Astrocyte of the spinal cord (primary cell): ENCODE measurements around the gene MGLL.

ENCODE experiments used
- DNase-seq: peaks from one replicate; pipeline ENCODE4 v3.0.0; 2011; ENCODE audit warnings: low read depth, low spot score
- H3K4me3 ChIP-seq: 2 replicates; pipeline ENCODE4 v1.5.1; 2011; ENCODE audit warnings: low read depth, mild to moderate bottlenecking, low read length, moderate library complexity
- in situ Hi-C: cut with HindIII; loops from 2 replicates; pipeline ENCODE4 v1.10.0; 2017; ENCODE audit warnings: low sequenced_read_pairs
- TF ChIP-seq, protein P1 (sequence below): IDR thresholded peaks from 2 replicates; pipeline ENCODE4 v1.5.1; 2012; ENCODE audit warnings: low read depth, mild to moderate bottlenecking, low read length, inconsistent platforms

The MGLL gene

DNA sequence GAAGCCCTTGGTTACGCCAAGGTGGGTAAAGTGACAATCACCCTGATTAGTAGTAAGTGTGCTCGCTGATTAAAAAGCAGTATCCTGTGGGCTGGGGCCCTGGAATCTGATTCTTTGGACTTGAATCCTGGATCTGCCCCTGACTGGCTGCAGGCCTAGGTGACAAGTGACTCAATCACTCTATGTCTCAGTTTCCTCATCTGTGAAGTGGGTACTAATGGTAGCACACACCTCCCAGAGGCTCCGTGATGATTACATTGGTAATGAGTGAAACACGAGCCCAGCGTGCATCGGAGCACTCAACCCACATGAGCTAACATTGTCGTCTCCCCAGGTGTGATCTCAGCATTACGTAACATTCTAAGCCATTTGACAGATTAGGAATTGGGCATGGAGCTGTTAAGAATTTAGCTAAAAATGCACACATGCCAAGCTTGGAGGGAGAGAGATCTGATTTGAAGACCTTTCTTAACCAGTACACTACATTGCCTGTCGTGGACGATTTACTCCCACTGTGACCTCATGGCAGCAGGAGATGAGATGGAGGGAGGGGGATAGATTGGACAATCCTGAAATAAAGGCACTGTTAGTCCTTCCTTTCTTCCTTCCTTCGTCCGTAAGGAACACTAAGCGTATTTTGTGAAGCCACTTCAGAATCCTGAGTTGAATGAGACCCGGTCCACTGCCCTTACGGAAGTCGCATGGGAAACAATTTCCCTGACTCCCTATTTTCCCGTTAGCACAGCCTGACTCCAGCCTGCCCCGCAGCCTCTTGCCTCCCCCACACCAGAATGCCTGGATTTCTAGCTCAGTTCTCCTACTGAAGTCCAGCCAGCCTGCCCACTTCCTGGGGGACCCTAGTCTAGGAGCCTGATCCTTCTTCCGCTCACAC lies 32.1 kb downstream of the MGLL start:
- DNase-seq = no peak
- TF ChIP-seq, protein P1, sequence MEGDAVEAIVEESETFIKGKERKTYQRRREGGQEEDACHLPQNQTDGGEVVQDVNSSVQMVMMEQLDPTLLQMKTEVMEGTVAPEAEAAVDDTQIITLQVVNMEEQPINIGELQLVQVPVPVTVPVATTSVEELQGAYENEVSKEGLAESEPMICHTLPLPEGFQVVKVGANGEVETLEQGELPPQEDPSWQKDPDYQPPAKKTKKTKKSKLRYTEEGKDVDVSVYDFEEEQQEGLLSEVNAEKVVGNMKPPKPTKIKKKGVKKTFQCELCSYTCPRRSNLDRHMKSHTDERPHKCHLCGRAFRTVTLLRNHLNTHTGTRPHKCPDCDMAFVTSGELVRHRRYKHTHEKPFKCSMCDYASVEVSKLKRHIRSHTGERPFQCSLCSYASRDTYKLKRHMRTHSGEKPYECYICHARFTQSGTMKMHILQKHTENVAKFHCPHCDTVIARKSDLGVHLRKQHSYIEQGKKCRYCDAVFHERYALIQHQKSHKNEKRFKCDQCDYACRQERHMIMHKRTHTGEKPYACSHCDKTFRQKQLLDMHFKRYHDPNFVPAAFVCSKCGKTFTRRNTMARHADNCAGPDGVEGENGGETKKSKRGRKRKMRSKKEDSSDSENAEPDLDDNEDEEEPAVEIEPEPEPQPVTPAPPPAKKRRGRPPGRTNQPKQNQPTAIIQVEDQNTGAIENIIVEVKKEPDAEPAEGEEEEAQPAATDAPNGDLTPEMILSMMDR = no peak
- in situ Hi-C loops = no loop called here

DNA sequence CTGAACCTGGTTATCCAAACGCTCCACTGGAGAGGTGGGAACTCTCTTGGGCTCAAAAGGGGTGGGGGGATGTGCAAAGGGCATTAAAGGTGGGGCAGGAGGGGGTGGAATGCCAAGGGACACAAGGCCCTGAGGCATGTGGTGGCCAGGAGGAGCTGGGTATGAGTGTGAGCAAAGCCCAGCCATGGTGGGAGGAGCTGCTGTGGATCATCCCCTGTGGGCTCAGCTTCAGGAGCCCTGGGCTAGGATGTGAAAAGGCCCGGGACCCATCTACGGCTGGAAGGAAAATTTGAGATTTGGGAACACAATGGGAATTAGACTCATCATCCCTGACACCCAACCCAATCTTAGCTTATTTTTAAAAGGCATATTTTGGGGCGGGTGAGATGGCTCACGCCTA lies 33.3 kb downstream of the MGLL start:
- in situ Hi-C loops = no loop called here
- no peak overlapping the region for H3K4me3 ChIP-seq
- TF ChIP-seq, protein P1 = no peak
- DNase-seq = no peak

More for the DNA sequence above, 32.1 kb downstream of the MGLL start:
- no peak overlapping the region for H3K4me3 ChIP-seq

DNA sequence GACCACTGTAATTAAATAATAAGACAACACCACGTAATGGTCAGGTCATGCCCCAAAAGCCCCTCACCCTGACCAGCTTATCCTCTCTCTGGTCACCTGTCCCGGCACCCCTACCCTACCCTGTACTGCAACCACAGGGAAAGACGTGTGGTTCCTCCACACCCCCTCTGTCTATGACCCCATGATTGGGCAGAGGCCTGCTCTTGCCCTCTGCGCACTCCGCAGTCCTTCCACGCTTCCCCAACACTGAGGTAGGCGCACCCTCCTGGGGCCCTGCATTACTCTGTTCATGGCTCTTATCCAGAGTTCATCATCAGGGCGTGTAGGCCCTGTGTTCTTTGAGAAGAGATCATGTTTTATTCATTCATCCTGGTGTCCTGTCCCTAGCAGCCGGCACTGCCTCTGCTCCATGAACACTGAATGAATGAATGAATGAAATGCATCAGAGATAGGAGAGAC lies 33.8 kb downstream of the MGLL start:
- DNase-seq = no peak
- TF ChIP-seq, protein P1 = no peak
- H3K4me3 ChIP-seq = no peak overlapping the region
- in situ Hi-C loops = no loop called here

DNA sequence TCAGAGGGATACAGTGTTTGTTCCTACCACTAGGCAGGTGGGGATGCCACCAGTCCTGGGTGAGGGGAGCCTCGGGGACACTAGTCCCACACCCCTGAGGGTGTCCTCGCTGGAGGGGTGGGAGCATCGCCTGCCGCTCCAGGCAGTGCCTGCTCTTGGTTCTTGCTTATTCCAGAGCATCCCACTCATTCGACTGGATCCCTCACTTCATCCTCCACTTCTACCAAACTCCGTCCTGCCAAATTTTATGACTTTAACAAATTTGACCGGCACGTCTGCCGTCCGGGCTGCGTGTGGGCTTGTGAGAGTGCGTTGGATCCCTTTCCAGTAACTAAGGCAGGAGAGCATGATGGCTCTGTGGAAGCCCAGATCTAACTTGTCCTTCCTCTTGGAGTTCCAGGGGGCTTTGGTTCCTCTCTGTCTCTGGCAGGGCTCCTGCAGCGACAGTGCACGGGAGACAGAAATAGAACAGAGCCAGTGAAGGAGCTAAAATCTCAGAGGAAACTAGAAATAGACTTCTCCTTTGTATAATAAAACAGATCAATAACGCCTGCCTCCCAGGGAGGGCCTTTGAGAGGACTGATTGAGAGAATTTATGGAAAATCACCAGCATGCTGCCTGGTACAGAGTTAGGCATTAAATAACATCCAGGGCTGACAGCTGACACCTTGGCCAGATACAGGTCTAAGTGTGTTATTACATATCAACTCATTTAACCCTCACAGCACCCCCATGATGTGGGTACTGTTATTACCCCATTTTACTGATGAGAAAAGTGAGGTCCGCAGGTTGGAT lies 34.5 kb downstream of the MGLL start:
- no peak for DNase-seq
- TF ChIP-seq, protein P1 = no peak
- in situ Hi-C loops = no loop called here
- H3K4me3 ChIP-seq = no peak overlapping the region

DNA sequence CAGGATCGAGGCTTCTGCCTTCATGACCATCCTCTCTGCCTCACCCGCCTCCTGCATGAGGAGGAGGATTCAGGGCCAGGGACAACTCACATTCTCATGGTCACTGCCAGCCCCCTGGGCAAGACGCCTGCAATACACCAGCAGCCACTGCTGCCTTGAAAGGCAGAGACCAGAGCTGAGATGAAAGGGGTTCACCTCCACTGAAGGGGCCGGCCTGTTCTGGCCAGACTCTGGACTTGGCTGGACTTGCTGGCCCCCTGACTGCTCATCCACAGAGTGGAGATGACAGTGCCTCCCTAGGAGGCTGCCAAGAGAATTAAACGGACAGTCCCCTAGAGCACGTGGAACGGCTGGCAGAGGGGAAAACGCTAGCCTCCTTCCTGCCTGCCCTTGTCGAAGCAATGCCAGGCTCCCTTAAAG lies 35.2 kb downstream of the MGLL start:
- no peak overlapping the region for H3K4me3 ChIP-seq
- TF ChIP-seq, protein P1 = no peak
- DNase-seq = no peak
- in situ Hi-C loops = no loop called here

DNA sequence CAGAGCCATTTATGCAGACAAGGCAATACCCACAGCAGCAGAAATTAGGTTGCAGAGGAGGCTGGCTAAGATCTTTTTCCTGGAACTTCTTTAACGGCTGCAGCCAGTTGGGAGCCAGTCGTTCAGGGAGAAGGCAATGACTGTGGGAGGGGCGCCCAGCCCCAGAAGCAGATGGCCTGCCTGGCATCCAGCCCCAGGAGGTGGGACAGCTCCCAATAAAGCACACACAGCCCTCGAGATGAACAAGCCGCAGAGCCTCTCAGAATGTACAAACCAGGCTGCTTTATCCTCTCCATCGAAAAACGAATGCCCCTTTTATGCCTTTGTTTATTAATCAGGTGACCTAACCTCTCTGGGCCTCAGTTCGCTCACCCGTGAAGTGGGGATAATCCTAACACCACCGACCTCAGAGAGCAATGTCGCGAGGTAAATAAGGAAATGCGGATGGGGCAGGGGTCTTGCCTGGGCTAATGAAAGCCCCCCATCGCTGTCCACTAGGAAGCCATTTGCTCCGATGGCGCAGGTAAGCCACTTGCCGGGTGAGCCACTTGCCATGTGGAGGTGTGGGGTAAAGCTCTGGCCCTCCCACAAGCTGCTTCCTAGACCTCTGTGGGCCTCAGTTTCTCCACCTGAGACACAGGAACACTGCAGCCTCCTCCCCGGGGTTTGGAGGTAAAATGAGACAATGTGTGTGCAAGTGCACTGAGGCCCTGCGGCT lies 35.8 kb downstream of the MGLL start:
- no peak overlapping the region for H3K4me3 ChIP-seq
- TF ChIP-seq, protein P1 = no peak
- DNase-seq = peak; percentile 56
- in situ Hi-C loops = no loop called here
